Suppressor macrophage (primary cell): ENCODE measurements around the gene NTSR1.
A peak's percentile ranks its signal among the peaks of the same experiment; 100 is the strongest.

Experiments
- DNase-seq, 4 experiments: peaks; one replicate each; pipeline ENCODE4 v3.0.0-alpha.2; 2020 to 2022

Gene NTSR1

DNA sequence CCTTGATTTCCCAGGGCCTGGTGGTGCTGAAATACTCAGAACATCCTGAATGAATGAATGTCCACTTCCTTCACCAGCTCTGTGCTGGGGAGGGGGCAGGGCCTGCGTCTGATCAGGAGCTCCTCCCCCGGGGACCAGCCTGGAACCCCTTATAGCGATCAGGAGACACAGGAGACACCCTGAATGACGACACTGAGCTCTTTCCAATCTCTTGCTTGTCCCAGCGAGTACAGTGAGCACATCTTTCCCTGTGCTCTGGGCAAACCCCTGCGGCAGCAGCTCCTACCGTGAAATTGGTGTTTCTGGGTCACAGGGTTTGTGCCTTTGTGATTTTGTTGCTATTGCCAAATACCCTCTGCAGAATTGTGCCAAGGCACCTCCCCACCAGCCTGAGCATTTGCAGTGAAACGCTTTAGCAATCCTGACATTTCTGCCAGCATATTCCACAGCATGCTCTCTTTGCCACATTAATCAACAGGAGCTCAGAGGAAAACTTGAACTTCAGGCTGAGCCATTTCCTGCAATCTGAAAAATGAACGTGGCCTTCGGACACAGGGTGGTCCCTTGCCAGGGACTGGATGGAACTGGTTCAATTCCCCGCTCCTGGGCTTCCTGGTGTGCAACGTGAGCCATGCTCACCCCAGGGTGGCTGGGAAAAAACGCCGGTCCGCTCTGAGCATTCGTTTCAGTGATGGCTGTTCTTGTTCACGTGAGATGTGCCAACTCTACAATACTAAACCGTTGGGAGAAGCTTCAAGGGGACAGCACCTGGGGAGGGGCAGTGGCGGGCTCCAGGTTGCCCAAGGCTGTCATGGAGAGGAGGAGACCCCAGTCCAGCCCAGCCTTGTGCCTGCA lies 64.6 kb downstream of the NTSR1 start:
- no peak for DNase-seq

DNA sequence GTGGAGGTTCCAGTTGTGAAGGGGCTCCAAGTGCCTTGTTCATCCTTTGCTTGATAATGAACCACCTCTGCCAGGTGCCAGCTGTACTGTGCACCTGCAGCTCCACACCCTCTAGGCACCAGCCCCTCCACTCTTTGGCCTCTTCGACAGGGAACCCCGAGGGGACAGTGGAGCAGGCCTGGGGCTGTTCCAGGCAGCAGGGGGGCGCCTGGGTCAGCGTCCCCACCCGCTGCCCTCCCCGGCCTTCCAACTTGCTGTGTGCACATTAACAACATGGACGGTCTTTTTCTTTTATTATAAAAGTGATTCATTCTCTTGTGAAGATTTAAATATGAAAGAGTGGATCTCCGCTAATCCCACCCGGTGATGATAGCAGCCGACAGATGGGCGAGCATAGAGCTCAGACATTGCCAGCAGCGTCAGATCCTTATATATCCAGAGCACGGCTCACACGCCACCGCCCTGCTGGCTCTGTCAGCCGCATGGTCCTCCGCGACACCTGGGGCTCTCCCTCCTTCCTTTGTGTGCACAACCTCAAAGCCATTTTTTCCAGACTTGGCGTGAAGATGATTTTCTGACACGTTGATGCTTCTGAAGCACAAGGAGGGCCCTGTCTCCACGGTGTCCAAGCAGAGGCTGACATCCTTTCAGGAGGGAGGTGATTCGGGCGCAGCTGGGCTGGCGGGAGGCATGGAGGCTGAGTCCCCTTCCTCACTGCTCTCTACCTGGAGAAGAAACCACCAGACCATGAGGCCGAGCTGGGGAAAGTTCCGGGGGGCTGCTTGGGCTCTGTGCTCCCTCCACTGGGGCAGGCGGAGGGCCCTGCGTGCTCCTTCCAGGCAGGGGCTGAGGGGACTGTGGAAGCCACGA lies 65.4 kb downstream of the NTSR1 start:
- no peak for DNase-seq

DNA sequence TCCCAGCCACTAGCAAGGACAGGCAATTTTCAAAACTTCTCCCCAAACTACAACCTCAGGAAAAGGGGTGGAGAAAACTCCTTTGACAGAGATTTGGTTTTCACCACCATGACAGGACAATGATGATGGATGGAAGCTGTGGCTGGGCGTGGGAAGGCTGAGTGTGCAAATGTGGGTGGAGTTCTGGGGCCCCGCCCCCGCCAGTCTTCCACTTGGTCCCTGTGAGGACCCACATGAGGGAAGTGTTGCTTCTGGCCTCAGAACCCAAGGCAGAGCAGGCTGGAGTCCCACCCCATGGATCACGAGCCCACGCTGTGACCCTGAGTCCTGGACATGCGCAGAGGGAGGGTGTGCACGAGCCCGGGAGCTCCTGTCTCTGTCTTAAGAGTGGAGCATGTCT lies 66.1 kb downstream of the NTSR1 start:
- peak; percentile 45 to 68 (median 62) for DNase-seq

DNA sequence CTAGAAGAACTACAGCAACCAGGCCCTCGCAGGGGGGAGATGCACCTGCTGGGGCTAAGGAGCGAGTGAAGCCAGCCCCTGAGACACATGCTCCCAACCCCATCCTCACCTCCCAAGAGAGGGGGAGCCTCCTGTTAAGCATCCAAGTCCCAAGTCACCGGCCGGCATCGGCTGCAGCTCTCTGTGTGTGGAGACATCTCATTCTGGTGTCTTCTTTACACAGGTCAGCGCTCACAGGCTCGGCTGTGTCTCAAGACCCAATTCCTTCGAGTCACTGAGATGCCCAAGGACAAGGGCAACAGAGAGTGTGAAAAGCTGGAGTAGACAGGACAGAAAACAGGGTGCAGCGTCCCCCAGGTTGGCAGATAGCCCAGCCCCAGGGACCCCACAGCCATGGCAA lies 66.6 kb downstream of the NTSR1 start:
- DNase-seq: no peak

DNA sequence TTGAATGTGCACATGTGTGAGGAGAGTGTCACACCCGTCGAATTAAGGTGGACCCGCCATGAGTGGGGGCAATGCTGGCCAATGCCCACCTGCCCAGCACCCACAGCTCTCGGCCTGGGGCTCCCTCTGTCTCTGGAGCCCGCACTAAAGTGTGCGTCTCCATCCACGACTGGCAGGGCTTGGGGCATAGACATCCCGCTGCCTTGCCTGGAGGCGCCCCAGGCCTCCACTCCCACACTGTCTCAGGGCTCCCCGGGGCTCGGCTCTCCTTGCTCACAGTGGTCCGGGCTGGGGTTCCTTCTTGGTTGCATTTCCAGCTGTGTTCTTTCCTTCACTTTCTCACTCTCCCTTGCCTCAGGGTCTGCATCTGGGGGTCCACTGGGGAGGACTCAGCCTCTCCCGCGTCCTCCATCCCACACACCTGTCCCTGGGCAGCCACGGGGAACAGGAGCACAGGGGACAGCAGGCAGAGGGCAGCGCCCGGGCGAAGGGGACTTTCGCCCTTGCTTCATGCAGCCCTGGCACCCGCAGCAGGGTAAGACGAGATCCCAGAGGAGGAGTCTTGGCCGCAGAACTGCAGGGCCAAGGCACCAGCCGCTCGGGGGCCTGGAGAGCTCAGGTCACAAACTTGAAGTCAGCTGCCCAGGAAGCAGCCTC lies 67.5 kb downstream of the NTSR1 start:
- no peak for DNase-seq

DNA sequence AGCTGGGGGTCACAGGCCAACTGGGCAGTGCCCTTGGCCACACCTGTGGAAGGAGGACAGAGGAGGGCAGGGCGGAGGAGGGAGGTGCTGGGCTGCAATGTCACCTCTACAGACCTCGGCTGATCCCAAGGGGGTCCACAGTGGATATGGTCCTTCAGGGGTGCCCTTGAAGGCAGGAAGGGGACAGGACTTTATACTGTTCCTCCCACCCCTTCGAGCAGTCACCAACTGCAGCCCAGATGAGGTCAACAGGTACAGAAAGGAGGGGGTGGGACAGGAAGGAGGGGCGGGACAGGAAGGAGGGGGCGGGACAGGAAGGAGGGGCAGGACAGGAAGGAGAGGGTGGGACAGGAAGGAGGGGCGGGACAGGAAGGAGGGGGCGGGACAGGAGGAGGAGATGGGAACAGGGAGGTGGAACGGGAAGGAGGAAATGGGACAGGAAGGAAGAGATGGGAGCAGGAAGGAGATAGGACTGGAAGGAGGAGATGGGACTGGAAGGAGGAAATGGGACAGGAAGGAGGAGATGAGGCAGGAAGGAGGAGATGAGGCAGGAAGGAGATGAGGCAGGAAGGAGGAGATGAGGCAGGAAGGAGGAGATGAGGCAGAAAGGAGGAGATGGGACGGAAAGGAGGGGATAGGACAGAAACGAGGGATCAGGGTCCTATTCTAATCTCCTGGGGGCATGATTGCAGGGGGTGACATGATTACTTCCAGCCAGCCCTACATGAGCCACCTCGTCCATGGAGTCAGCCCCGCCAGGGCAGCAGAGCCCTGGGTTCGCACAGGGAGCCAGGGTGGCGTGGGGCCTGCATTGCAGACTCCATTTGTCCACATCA lies 68.3 kb downstream of the NTSR1 start:
- DNase-seq: no peak

DNA sequence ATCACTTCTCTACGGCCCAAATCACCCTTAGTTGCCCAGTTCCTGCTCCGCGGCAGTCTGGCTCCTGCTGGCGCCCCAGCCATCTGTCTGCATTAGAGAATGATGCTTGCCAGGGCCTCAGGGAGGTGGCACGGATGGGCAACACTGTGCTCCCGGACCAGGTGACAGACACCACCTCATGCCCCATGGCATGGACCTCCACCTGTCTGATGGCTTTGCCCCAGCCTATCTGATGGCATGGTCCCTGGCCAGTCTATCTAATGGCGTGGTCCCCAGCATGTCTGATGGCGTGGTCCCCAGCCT lies 68.8 kb downstream of the NTSR1 start:
- DNase-seq: no peak

DNA sequence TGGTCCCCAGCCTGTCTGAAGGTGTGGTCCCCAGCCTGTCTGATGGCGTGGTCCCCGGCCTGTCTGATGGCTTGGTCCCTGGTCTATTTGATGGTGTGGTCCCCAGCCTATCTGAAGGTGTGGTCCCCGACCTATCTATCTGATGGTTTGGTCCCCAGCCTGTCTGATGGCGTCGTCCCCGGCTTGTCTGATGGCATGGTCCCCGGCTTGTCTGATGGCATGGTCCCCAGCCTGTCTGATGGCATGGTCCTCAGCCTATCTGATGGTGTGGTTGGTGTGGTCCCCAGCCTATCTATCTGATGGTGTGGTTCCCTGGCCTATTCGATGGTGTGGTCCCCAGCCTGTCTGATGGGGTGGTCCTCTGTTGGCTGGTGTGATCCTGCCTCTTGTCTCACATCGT lies 69.4 kb downstream of the NTSR1 start:
- no peak for DNase-seq

DNA sequence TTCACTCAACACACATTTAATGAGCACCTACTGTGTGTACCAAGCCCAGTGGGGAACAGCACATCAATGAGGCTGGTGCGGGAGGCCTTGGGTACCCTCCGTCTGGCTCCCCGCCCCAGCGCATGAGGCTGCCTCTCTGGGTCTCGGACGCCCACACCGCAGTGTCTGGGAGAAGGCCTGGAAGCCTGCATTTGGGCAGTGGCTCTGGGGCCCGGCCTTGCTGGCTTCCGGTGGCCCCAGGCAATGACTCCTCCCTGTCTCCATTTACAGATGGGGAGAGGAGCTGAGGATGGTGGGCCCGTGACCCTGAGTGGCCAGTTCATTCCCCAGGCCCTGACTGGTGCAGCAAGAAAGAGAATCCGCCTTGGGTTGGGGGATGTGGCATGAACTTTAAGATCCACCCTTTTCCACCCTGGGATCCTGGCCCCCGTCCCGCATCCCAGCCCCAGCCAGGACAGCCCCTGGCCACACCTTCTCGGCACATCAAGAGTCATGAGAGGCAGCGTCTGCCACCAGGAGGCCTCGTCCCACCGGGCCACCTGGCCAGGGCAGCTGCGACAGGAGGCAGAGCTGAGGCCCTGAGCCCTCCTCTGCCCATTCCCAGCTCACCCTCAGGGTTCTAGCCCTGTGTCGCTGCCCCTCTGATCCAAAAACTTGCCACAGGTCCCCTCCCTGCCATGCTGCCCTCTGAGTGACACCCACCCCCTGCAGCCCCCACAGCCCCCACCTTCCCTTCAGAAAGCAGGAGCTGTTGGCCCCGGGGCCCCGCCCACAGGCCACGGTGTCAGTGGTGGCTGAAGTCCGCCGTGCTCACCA lies 70.2 kb downstream of the NTSR1 start:
- DNase-seq: no peak

DNA sequence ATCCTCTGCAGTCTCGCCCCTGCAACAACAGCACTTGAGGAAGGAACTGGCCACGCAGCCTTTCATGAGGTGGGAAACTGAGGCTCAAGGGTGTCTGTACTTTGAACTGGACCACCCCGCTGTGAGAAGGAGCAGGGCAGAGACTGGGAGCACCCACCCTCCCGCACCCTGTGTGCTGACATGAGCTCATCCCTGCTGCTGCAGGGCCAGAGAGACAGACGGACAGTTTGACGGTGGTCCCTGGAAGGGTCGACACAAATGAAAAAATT lies 70.7 kb downstream of the NTSR1 start:
- no peak for DNase-seq

DNA sequence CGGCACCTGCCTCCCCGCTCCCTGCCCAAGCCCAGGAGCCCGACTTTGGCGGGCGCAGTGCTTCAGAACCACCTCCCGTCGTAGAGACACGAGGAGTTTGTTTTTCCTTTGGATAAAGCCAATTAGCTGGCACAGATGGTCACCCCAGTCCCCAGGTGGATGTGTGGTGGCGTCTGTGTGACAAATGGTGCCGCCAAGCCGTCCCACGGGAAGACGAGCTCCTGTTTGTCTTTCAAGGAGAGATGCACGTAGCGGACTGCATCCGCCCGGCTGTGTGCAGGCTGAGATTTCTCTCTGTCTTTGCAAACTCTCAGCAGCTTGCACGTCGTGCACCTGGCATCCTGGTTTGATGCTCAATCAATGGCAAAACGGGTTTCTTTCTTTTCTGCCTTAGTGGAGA lies 71.6 kb downstream of the NTSR1 start:
- no peak for DNase-seq

DNA sequence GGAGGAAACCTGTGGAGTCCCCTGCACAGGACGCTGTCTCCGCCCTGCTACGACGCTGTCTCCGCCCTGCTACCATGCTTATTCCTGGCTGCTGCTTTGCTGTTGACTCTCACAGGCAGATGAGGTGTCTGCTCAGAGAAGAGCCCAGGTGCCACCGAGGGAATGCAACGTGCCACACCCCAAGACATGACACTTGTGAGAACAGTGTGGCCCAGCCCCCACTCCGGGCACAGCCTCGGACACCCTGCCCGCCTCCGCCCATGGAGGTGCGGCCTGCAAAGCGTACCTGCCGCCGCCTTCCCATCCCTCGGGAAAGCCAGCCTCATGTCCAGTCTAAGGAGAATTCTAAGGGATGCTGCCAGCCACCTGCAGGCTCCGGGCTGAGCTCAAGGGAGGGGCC lies 72.1 kb downstream of the NTSR1 start:
- DNase-seq: no peak

DNA sequence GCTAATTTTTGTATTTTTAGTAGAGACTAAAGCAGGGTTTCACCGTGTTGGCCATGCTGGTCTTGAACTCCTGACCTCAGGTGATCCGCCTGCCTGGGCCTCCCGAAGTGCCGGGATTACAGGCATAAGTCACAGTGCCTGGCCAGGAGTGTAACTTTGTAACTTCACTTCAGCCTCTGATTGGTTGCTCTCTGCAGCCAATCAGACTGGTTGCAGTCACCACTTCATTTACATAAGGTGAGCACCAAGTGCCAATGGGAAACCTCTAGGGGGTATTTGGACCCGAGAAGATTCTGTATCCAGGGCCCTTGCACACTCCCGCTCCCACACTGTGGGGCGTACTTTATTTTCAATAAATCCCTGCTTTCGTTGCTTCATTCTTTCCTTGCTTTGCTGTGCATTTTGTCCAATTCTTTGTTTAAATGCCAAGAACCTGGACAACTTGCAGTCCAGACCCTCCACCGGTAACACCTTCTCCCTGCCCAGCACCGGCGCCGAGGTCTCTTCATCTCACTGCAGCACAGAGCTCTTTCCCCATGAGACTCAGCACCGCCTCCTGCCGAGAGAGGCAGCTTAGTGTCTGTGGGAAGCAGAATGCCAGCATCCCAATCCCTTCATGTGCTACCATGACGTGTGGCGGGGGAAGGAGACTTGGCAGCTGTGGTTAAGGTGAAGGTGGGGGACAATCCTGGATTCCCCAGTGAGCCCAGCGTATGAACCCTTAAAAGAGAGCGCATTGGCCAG lies 73.7 kb downstream of the NTSR1 start:
- no peak for DNase-seq

DNA sequence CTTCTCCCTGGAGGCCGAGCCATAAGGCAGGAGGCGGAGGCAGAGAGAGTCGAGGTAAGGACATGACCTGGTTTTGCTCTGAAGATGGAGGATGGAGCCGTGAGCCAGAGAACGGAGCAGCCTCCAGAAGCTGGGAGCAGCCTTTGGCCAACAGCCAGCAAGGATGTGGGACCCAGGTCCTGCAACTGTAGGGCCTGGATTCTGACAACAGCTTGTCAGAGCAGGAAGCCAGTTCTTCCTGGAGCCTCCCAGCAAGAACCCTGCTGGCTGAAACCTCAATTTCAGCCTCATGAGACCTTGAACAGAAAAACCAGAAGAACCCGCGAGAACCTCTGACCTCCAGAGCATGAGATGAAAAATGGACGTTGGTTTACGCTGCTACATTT lies 74.2 kb downstream of the NTSR1 start:
- DNase-seq: peak in 2 of 4 experiments; percentile 7 to 24

DNA sequence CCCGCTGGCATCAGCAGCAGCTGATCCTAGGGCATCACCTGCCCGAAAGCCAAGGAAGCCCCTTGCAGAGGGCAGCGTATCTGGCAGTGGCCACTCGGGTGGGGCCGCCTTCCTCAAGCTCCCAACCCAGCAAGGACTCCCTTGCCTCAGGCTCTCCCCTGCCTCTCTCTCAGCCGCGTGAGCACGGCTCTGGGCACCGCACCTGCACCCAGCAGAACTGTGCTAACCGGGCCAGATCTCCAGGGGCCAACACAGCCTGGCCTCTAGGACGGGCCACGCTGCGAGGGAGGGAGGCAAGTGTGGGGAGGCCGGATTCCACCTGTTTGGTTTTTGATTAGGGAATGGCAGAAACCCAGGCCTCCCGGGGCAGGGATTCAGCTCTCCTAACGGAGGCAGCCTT lies 75.9 kb downstream of the NTSR1 start:
- no peak for DNase-seq

DNA sequence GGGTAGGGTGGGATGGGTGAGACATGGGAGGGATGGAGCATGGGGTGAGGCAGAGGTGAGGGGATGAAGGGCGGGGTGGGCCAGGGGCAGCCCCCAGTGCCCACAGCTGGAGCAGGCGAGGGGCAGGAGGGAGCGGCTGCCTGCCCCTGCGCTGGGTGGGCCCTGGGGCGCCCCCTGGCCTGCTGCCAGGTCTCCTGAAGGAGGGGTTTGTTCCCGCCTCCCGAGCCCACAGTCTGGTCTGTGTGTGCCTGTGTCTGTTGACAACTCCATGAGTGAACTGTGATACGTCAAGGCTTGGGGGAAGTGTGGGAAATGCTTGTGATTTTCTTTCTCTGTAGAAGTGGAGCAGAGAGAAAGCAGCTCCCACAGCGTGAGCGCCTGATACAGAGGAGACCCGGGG lies 76.8 kb downstream of the NTSR1 start:
- DNase-seq: no peak

DNA sequence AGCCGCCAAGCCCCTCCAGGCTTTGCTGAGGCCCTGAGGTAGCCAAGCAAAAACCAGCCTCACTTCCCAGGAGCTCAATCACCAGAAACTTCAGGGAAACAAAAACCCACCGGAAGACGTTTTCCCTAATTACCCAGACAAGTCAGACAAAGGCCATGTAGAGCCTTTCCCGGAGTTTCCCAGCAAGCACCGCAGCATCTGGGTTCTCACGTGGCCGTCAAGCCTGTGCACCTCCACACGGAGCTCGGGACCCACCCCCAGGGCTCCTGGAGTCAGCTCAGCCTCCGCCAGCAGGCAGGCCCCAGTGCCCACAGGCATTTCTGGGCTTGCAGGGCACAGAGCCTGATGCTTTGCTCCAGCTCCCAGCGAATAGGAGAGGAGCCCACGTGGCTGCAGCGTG lies 77.5 kb downstream of the NTSR1 start:
- DNase-seq: no peak

DNA sequence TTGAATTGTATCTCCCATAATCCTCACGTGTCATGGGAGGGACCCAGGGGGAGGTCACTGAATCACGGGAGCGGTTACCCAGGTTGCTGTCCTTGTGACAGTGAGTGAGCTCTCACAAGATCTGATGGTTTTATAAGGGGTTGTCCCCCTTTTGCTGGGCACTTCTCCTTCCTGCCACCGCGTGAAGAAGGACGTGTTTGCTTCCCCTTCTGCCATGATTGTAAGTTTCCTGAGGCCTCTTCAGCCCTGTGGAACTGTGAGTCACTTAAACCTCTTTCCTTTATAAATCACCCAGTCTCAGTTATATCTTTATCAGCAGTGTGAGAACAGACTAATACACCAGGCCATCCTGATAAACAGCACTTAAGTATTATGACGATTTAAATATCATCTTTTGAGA lies 78.7 kb downstream of the NTSR1 start:
- DNase-seq: peak; percentile 48 to 78 (median 52)

DNA sequence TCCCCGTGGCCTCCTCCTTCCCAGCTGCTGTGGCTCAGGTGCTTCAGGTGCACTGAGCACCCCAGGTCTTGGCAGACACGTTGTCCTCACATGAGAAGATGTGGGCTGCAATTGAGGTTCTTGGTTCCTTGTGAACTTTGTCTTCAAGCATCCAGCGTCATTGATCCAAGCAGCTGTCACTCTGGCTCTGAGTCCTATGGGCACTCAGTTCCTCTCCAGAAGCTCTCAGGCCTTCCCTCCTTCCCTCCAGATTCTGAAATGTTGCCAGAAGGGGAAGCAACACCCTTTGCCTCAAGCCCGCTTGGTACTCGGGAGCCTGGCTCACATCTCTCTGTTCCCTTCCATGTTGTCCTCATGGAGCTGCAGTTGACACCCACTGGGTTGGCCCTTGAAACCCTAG lies 79.2 kb downstream of the NTSR1 start:
- peak; percentile 52 to 68 (median 60) for DNase-seq

DNA sequence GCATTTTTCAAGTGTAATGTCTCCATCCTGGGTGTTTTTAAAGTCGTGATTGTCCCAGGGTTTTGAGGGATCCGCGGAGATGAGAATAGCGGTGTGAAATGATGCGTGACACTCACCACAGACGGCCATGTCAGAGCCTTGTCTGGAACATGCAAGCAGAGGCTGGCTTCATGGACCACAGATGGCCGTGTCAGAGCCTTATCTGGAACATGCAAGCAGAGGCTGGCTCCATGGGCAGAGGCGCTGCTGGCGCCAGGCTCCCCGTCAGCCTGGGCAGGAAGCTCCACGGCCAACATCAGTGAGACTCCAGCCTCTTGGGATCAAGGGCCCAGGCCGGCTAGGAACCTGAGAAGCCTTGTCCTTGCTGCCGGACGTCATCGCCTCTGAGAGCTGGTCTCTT lies 80.0 kb downstream of the NTSR1 start:
- no peak for DNase-seq

DNA sequence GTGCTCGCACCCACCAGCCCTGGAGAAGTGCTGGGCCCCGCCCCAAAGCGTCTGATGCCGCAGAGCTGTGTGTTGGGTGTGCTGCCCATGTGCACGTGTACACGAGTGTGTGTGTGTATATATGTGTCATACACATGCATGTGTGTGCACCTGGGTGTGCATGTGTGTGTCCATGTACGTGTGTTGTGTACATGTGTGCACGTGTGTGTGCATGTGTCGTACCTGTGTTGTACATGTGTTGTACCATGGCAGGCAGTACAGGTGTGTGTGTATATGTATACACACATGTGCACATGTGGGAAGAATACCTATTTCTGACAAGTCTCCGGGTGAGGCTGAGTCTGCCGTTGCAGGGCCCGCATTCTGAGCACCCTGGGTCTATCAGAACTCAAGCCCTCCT lies 81.4 kb downstream of the NTSR1 start:
- DNase-seq: no peak
